ENCODE data around the gene KCTD5. TPM values are rescaled to one million over a fixed set of nuclear protein-coding genes. Genes with fewer than 3 reads are reported as not detected.

The KCTD5 gene
- total and polyA plus RNA-seq, 5 experiments from 2014 or later, result 10.8 to 25.5 (median 18.4) TPM

- no peaks in the 10 kb centered on the region for H3K27me3 Mint-ChIP-seq
- peaks cover 0 to 47% (median 0%) of the 10 kb centered on the region in 3 donors for H3K36me3 Mint-ChIP-seq
- DNase-seq (peak in 1 of 10 donors; percentile 62), ATAC-seq (no peak)
- H3K4me3 Mint-ChIP-seq, result no peak overlapping the region
- H3K9me3 Mint-ChIP-seq, result no peaks in the 10 kb centered on the region
- POLR2A ChIA-PET, result no interaction called here
- no peaks in the 10 kb centered on the region for H3K4me1 Mint-ChIP-seq
- H3K27ac Mint-ChIP-seq, result peak overlapping the region in 1 of 10 donors; percentile 37
Measured at GRCh38 chr16:2701713-2702437, 19.6 kb downstream of the KCTD5 start.

GRCh38 chr16:2702438-2702825 is 20.1 kb downstream of the KCTD5 start:
- Mint-ChIP-seq H3K36me3 (peaks cover 0 to 45% (median 0%) of the 10 kb centered on the region in 3 donors), H3K27ac (no peak overlapping the region), H3K4me1 (no peaks in the 10 kb centered on the region), H3K4me3 (no peak overlapping the region), H3K27me3 (no peaks in the 10 kb centered on the region), H3K9me3 (no peaks in the 10 kb centered on the region)
- DNase-seq (peak in 1 of 10 donors; percentile 48), ATAC-seq (no peak)
- POLR2A ChIA-PET, result no interaction called here

- Mint-ChIP-seq H3K27me3 (no peaks in the 10 kb centered on the region), H3K9me3 (no peaks in the 10 kb centered on the region), H3K36me3 (peaks cover 0 to 45% (median 4%) of the 10 kb centered on the region in 3 donors), H3K4me3 (no peak overlapping the region), H3K4me1 (no peaks in the 10 kb centered on the region), H3K27ac (no peak overlapping the region)
- no peak for ATAC-seq
- DNase-seq, result peak in 1 of 10 donors; percentile 44
- POLR2A ChIA-PET, result no interaction called here
Measured at GRCh38 chr16:2702871-2703745, 20.8 kb downstream of the KCTD5 start.

GRCh38 chr16:2704166-2704982 is 22.1 kb downstream of the KCTD5 start:
- Mint-ChIP-seq H3K36me3 (peaks cover 0 to 44% (median 5%) of the 10 kb centered on the region in 3 donors), H3K27me3 (no peaks in the 10 kb centered on the region), H3K4me3 (no peak overlapping the region), H3K27ac (no peak overlapping the region), H3K9me3 (no peaks in the 10 kb centered on the region), H3K4me1 (no peaks in the 10 kb centered on the region)
- POLR2A ChIA-PET, result no interaction called here
- peak in 1 of 10 donors; percentile 50 for DNase-seq
- no peak for ATAC-seq

- H3K4me3 Mint-ChIP-seq, result no peak overlapping the region
- ATAC-seq, result no peak
- H3K4me1 Mint-ChIP-seq, result no peaks in the 10 kb centered on the region
Measured at GRCh38 chr16:2704983-2705275, 22.6 kb downstream of the KCTD5 start.

GRCh38 chr16:2705351-2705750 is 23.0 kb downstream of the KCTD5 start:
- POLR2A ChIA-PET, result no interaction called here
- no peaks in the 10 kb centered on the region for H3K4me1 Mint-ChIP-seq
- H3K36me3 Mint-ChIP-seq, result peaks cover 0 to 36% (median 5%) of the 10 kb centered on the region in 3 donors
- H3K27ac Mint-ChIP-seq, result no peak overlapping the region
- no peaks in the 10 kb centered on the region for H3K9me3 Mint-ChIP-seq
- ATAC-seq (no peak), DNase-seq (no peak)
- H3K4me3 Mint-ChIP-seq, result no peak overlapping the region
- H3K27me3 Mint-ChIP-seq, result no peaks in the 10 kb centered on the region

More at GRCh38 chr16:2704983-2705275, 22.6 kb downstream of the KCTD5 start:
- peak in 1 of 10 donors; percentile 15 for DNase-seq
- Mint-ChIP-seq H3K27ac (no peak overlapping the region), H3K9me3 (no peaks in the 10 kb centered on the region), H3K36me3 (peaks cover 0 to 40% (median 5%) of the 10 kb centered on the region in 3 donors), H3K27me3 (no peaks in the 10 kb centered on the region)
- POLR2A ChIA-PET, result no interaction called here

GRCh38 chr16:2706085-2706484 is 23.8 kb downstream of the KCTD5 start:
- H3K27ac Mint-ChIP-seq, result no peak overlapping the region
- no peak overlapping the region for H3K4me3 Mint-ChIP-seq
- DNase-seq (no peak), ATAC-seq (no peak)
- H3K4me1 Mint-ChIP-seq, result peaks cover 0 to 2% (median 1%) of the 10 kb centered on the region in 4 donors
- POLR2A ChIA-PET, result interaction anchor here (0.6 kb wide), 1 partner anchor 551 kb away, joined by 4 read pairs; no protein-coding TSS in a partner anchor
- no peaks in the 10 kb centered on the region for H3K9me3 Mint-ChIP-seq
- peaks cover 0 to 33% (median 5%) of the 10 kb centered on the region in 3 donors for H3K36me3 Mint-ChIP-seq
- H3K27me3 Mint-ChIP-seq, result no peaks in the 10 kb centered on the region

- H3K4me1 Mint-ChIP-seq, result peaks cover 0 to 2% (median 1%) of the 10 kb centered on the region in 4 donors
- POLR2A ChIA-PET, result no interaction called here
- no peak for ATAC-seq
- no peak for DNase-seq
- H3K27ac Mint-ChIP-seq, result no peak overlapping the region
- no peak overlapping the region for H3K4me3 Mint-ChIP-seq
- no peaks in the 10 kb centered on the region for H3K27me3 Mint-ChIP-seq
- H3K36me3 Mint-ChIP-seq, result peaks cover 0 to 30% (median 5%) of the 10 kb centered on the region in 3 donors
- no peaks in the 10 kb centered on the region for H3K9me3 Mint-ChIP-seq
Measured at GRCh38 chr16:2706611-2707311, 24.4 kb downstream of the KCTD5 start.

- peaks cover 0 to 23% (median 5%) of the 10 kb centered on the region in 3 donors for H3K36me3 Mint-ChIP-seq
- H3K4me3 Mint-ChIP-seq, result no peak overlapping the region
- ATAC-seq, result no peak
- no peaks in the 10 kb centered on the region for H3K9me3 Mint-ChIP-seq
- H3K4me1 Mint-ChIP-seq, result peaks cover 0 to 2% (median 1%) of the 10 kb centered on the region in 4 donors
- POLR2A ChIA-PET, result no interaction called here
- peaks cover 0 to 2% (median 0%) of the 10 kb centered on the region in 5 donors for H3K27me3 Mint-ChIP-seq
- H3K27ac Mint-ChIP-seq, result peak overlapping the region in 1 of 10 donors; percentile 75
- peak in 1 of 10 donors; percentile 23 for DNase-seq
Measured at GRCh38 chr16:2707368-2708289, 25.3 kb downstream of the KCTD5 start.

GRCh38 chr16:2708290-2708639 is 25.9 kb downstream of the KCTD5 start:
- no peaks in the 10 kb centered on the region for H3K9me3 Mint-ChIP-seq
- H3K4me1 Mint-ChIP-seq, result peaks cover 0 to 2% (median 1%) of the 10 kb centered on the region in 4 donors
- DNase-seq (peak in 1 of 10 donors; percentile 19), ATAC-seq (no peak)
- H3K4me3 Mint-ChIP-seq, result no peak overlapping the region
- H3K27me3 Mint-ChIP-seq, result peaks cover 0 to 2% (median 0%) of the 10 kb centered on the region in 5 donors
- POLR2A ChIA-PET, result no interaction called here
- H3K36me3 Mint-ChIP-seq, result peaks cover 0 to 23% (median 5%) of the 10 kb centered on the region in 3 donors
- peak overlapping the region in 1 of 10 donors; percentile 75 for H3K27ac Mint-ChIP-seq

GRCh38 chr16:2708955-2709587 is 26.7 kb downstream of the KCTD5 start:
- Mint-ChIP-seq H3K4me1 (peaks cover 0 to 4% (median 1%) of the 10 kb centered on the region in 4 donors), H3K36me3 (peaks cover 0 to 21% (median 5%) of the 10 kb centered on the region in 3 donors), H3K4me3 (no peak overlapping the region), H3K27me3 (peaks cover 0 to 2% (median 0%) of the 10 kb centered on the region in 5 donors), H3K9me3 (no peaks in the 10 kb centered on the region), H3K27ac (no peak overlapping the region)
- ATAC-seq (no peak), DNase-seq (no peak)
- POLR2A ChIA-PET, result interaction anchor here (0.6 kb wide), 1 partner anchor 1224 kb away, joined by 3 read pairs; no protein-coding TSS in a partner anchor
